Transverse colon (tissue), 4 donors: Measurements from ENCODE around the gene LIPA. TPM values are rescaled to one million over a fixed set of nuclear protein-coding genes. Genes with fewer than 3 reads are reported as not detected.
"Not testable (repeated sequence)": the region's sequence is repeated elsewhere in the genome, so short reads cannot be mapped to it uniquely, and the experiment has no call there.

Experiments used
- DNase-seq: peaks from one replicate; pipeline ENCODE4 v3.0.0-alpha.2; 2019
- H3K27ac ChIP-seq, 4 donors: fragments of 200-600 bp; sonication (generic); 2 replicates each; pipeline ENCODE4 v1.5.1; 2016 to 2018; ENCODE audit warnings: inconsistent platforms in 4 of 4
- H3K27me3 ChIP-seq: fragments of 200-600 bp; sonication (generic); 2 replicates; pipeline ENCODE4 v1.5.1; 2017; ENCODE audit warnings: inconsistent platforms
- H3K36me3 ChIP-seq, 4 donors: fragments of 200-600 bp; sonication (generic); 2 replicates each; pipeline ENCODE4 v1.5.1; 2017 to 2019; ENCODE audit warnings: inconsistent platforms in 4 of 4
- H3K4me1 ChIP-seq, 4 donors: fragments of 200-600 bp; sonication (generic); 2 replicates each; pipeline ENCODE4 v1.5.1; 2017 to 2020; ENCODE audit warnings: inconsistent platforms in 4 of 4
- H3K4me3 ChIP-seq, 4 donors: fragments of 200-600 bp; sonication (generic); 1 replicate in 1 of 4; 2 replicates in 3 of 4; pipeline versions ENCODE4 v1.5.1 to v1.6.1; 2017 to 2019; ENCODE audit warnings: inconsistent platforms in 4 of 4
- H3K9me3 ChIP-seq, 2 donors: fragments of 200-600 bp; sonication (generic); 2 replicates each; pipeline ENCODE4 v1.5.1; 2017 to 2019; ENCODE audit warnings: inconsistent platforms in 2 of 2
- CTCF ChIP-seq, 5 experiments: fragments of 200-600 bp in 3 of 5; fragments of 450-650 bp in 2 of 5; sonication (generic) in 3 of 5; IDR thresholded peaks; 1 replicate in 2 of 5; 2 replicates in 3 of 5; pipeline ENCODE4 v1.5.1; 2016 to 2017; ENCODE audit warnings: antibody characterized with exemption in 5 of 5, inconsistent platforms in 3 of 5, mild to moderate bottlenecking in 2 of 5, moderate library complexity in 1 of 5
- EP300 ChIP-seq: sonication (generic); formaldehyde crosslinking; IDR thresholded peaks from one replicate; pipeline ENCODE4 v1.6.1; 2017; ENCODE audit warnings: antibody characterized with exemption, low read depth
- POLR2A ChIP-seq: fragments of 450-650 bp; IDR thresholded peaks from one replicate; pipeline ENCODE4 v1.6.1; 2016; ENCODE audit warnings: antibody characterized with exemption, mild to moderate bottlenecking, moderate library complexity
- POLR2AphosphoS5 ChIP-seq, 3 donors: sonication (generic); formaldehyde crosslinking; IDR thresholded peaks; one replicate each; pipeline ENCODE4 v1.6.1; 2016; ENCODE audit warnings: antibody characterized with exemption in 3 of 3
- WGBS, 2 donors: methylation state at CpG; one replicate each; pipeline ENCODE4 v1.1.5; 2018; ENCODE audit warnings: low coverage in 1 of 2; 5-methylcytosine and 5-hydroxymethylcytosine counted together
- in situ Hi-C, 4 donors: fragments of 200-750 bp; cut with MboI; loops; one replicate each; pipeline versions ENCODE4 v1.15.0 to v1.15.1; 2017; ENCODE audit warnings: low sequenced_read_pairs in 3 of 4, low pct_ligation_motif_present in 1 of 4, low pct_unique_long_range_greater_than_20kb in 1 of 4
- intact Hi-C: fragments of 100-400 bp; cut with DNase I; formaldehyde crosslinking; loops from one replicate; pipeline ENCODE4 v1.15.1; 2023; ENCODE audit warnings: low total_unique reads
- total RNA-seq, 4 donors: library from RNA; depleted of rRNA; stranded (reverse); fragments of >200 nt; gene quantifications; one replicate each; pipeline ENCODE4 v1.1.0, GENCODE V29; 2016

Gene LIPA
- total RNA-seq, 4 donors from 2014 or later, result 3.6 to 23.8 (median 12.1) TPM

GRCh38 chr10:89297356-89297755 is 45.8 kb upstream of the LIPA start:
- no peaks in the 10 kb centered on the region for H3K36me3 ChIP-seq
- H3K4me1 ChIP-seq, result peaks cover 11 to 29% (median 23%) of the 10 kb centered on the region in 4 donors
- WGBS, 2 donors, result 100% methylated on average over 4 of the region's 4 CpGs; no CpG with 5 or more reads in 1 of the 2 donors
- TF ChIP-seq POLR2AphosphoS5 (IDR thresholded peaks at IDR 0.05) (no peak), EP300 (no peak), CTCF (IDR thresholded peaks at IDR 0.05) (no peak), POLR2A (no peak)
- no peak for DNase-seq
- H3K27me3 ChIP-seq, result no peaks in the 10 kb centered on the region
- intact Hi-C loops (loop anchor here (10.0 kb wide), 1 partner anchor 303 kb away; the partner anchor contains the start of gene FAS), in situ Hi-C loops (no loop called here)
- no peaks in the 10 kb centered on the region for H3K9me3 ChIP-seq
- no peak overlapping the region for H3K4me3 ChIP-seq
- peak overlapping the region in 1 of 4 donors; percentile 66 for H3K27ac ChIP-seq

DNA sequence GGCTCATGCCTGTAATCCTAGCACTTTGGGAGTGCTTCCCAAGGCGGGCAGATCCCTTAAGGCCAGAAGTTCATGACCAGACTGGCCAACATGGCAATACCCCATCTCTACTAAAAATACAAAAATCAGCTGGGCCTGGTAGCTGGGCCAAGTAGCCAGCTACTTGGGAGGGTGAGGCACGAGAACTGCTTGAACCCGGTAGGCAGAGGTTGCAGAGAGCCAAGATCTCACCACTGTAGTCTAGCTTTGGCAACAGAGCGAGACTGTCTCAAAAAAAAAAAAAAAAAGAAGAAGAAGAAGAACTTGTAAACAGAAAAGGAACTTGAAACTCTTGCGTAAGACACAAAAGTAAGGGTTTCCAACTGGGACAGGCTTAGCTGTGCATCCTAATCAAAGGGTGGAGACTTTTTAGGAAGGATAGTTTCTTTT is 44.7 kb upstream of the LIPA start:
- peaks cover 9 to 24% (median 16%) of the 10 kb centered on the region in 4 donors for H3K4me1 ChIP-seq
- no peak for DNase-seq
- peak overlapping the region; percentile 66 to 75 (median 72) for H3K27ac ChIP-seq
- H3K4me3 ChIP-seq, result no peak overlapping the region
- 33 to 59% methylated on average over 2 to 5 of the region's 5 CpGs for WGBS, 2 donors
- H3K36me3 ChIP-seq, result no peaks in the 10 kb centered on the region
- H3K27me3 ChIP-seq, result no peaks in the 10 kb centered on the region
- intact Hi-C loops, result loop anchor here (10.0 kb wide), 1 partner anchor 301 kb away; the partner anchor contains the start of gene FAS
- H3K9me3 ChIP-seq, result no peaks in the 10 kb centered on the region
- TF ChIP-seq CTCF (IDR thresholded peaks at IDR 0.05), result no peak
- no peak for TF ChIP-seq EP300
- no peak for TF ChIP-seq POLR2A
- TF ChIP-seq POLR2AphosphoS5 (IDR thresholded peaks at IDR 0.05), result no peak
- in situ Hi-C loops, result no loop called here

DNA sequence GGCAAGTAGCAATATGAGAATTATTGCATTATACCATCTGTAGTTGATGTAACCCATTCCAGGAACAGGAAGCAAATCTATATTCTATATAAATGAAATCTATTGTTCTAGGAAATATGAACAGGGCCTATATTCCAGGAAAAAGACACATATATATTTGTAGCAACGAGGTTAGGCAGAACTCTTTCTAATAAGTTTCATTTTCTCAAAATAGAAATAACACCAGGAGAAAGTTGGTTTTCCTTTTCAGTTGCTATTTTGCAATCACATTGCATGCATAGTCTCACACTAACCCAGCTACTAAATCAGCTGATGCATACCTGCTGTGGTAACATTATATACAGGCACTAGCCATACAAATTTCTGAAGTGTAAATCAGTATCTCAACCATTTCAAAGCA is 44.0 kb upstream of the LIPA start:
- Histone ChIP-seq H3K27ac (peak overlapping the region; percentile 66 to 75 (median 72)), H3K4me1 (peaks cover 4 to 19% (median 12%) of the 10 kb centered on the region in 4 donors), H3K27me3 (no peaks in the 10 kb centered on the region), H3K9me3 (no peaks in the 10 kb centered on the region), H3K4me3 (no peak overlapping the region), H3K36me3 (no peaks in the 10 kb centered on the region)
- TF ChIP-seq EP300 (no peak), CTCF (IDR thresholded peaks at IDR 0.05) (no peak), POLR2AphosphoS5 (IDR thresholded peaks at IDR 0.05) (no peak), POLR2A (no peak)
- in situ Hi-C loops, result no loop called here
- WGBS, 2 donors, result 27 to 40% methylated on average over 1 of the region's 1 CpG
- intact Hi-C loops, result loop anchor here (10.0 kb wide), 1 partner anchor 301 kb away; the partner anchor contains the start of gene FAS
- DNase-seq, result no peak

GRCh38 chr10:89294721-89295239 is 43.2 kb upstream of the LIPA start:
- Histone ChIP-seq H3K27ac (no peak overlapping the region), H3K4me3 (no peak overlapping the region), H3K9me3 (no peaks in the 10 kb centered on the region), H3K36me3 (no peaks in the 10 kb centered on the region), H3K4me1 (peaks cover 3 to 19% (median 11%) of the 10 kb centered on the region in 4 donors), H3K27me3 (no peaks in the 10 kb centered on the region)
- in situ Hi-C loops (no loop called here), intact Hi-C loops (loop anchor here (10.0 kb wide), 1 partner anchor 300 kb away; the partner anchor contains the start of gene FAS)
- TF ChIP-seq CTCF (IDR thresholded peaks at IDR 0.05) (no peak), POLR2AphosphoS5 (IDR thresholded peaks at IDR 0.05) (no peak)
- DNase-seq, result no peak
- WGBS, 2 donors, result 62 to 82% methylated on average over 1 to 3 of the region's 3 CpGs

DNA sequence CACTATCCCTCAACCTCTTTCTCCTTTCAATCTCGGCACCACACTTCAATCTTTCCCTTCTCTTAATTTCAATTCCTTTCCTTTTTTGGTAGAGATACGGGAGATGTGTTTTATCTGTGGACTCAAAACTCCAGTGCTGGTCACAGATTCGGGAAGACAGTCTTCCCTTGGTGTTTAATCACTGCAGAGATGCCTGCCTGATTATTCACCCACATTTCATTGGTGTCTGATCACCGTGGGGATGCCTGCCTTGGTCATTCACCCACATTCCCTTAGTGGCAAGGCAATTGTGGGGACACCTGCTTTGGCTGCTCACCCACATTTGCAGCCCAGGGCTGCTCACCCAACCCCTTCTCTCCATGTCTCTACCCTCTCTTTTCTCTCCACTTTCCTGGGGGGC is 33.7 kb upstream of the LIPA start:
- H3K27me3 ChIP-seq, intact Hi-C loops, DNase-seq, H3K4me3 ChIP-seq, H3K36me3 ChIP-seq, in situ Hi-C loops, H3K9me3 ChIP-seq: not testable (repeated sequence)
- H3K27ac ChIP-seq, result peak overlapping the region in 3 of 4 donors; percentile 78 to 87 (median 79)
- WGBS, 2 donors, result 70 to 84% methylated on average over 4 of the region's 4 CpGs
- H3K4me1 ChIP-seq, result peaks cover 10 to 15% (median 11%) of the 10 kb centered on the region in 4 donors

DNA sequence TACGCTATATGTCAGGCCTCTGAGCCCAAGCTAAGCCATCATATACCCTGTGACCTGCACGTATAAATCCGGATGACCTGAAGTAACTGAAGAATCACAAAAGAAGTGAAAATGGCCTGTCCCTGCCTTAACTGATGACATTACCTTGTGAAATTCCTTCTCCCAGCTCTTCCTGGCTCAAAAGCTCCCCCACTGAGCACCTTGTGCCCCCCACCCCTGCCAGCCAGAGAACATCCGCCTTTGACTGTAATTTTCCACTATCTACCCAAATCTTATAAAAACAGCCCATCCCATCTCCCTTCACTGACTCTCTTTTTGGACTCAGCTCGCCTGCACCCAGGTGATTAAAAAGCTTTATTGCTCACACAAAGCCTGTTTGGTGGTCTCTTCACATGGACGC is 33.1 kb upstream of the LIPA start:
- 86 to 90% methylated on average over 4 to 6 of the region's 6 CpGs for WGBS, 2 donors

More for the DNA sequence above, 33.1 kb upstream of the LIPA start:
- intact Hi-C loops, DNase-seq, H3K36me3 ChIP-seq, H3K27me3 ChIP-seq, H3K9me3 ChIP-seq, H3K4me3 ChIP-seq, in situ Hi-C loops: not testable (repeated sequence)
- Histone ChIP-seq H3K27ac (peak overlapping the region; percentile 67 to 87 (median 78)), H3K4me1 (peaks cover 10 to 15% (median 11%) of the 10 kb centered on the region in 4 donors)
